ENCODE results near the gene ASH1L. TPM values are rescaled to one million over a fixed set of nuclear protein-coding genes. Genes with fewer than 3 reads are reported as not detected.
"Not testable (repeated sequence)": the region's sequence is repeated elsewhere in the genome, so short reads cannot be mapped to it uniquely, and the experiment has no call there.

Gene ASH1L
- total RNA-seq, 1 experiment from 2014 or later, result 30.5 TPM

- Histone ChIP-seq H3K27ac (ENCODE audit: low read depth, low read length) (no peak overlapping the region), H3K4me1 (ENCODE audit: control insufficient read depth in 1 of 2, insufficient read depth in 2 of 2, low read length in 2 of 2) (no peaks in the 10 kb centered on the region), H3K79me2 (ENCODE audit: insufficient read depth, low read length) (no peaks in the 10 kb centered on the region), H3K4me3 (replicated peaks in 1 of 2; ENCODE audit: low read depth in 1 of 2, low read length in 2 of 2) (no peak overlapping the region), H2AFZ (ENCODE audit: low read depth, low read length, poor library complexity, severe bottlenecking) (no peak overlapping the region), H3K27me3 (ENCODE audit: insufficient read depth, low read length) (no peaks in the 10 kb centered on the region), H3K9me3 (ENCODE audit: control insufficient read depth in 1 of 2, insufficient read depth in 1 of 2, low read depth in 1 of 2, low read length in 2 of 2) (peaks cover 0 to 4% of the 10 kb centered on the region in 2 experiments; a peak in 1 of 4 replicates), H3K36me3 (ENCODE audit: control insufficient read depth in 1 of 2, insufficient read depth in 2 of 2, low read length in 2 of 2) (peaks cover 2 to 28% of the 10 kb centered on the region in 2 experiments; a peak in 2 of 4 replicates), H3K4me2 (ENCODE audit: low read length) (no peak overlapping the region), H3K9me2 (ENCODE audit: insufficient read depth) (no peaks in the 10 kb centered on the region), H3K9ac (ENCODE audit: low read length) (no peak overlapping the region), H4K20me1 (ENCODE audit: insufficient read depth) (no peaks in the 10 kb centered on the region)
- POLR2A ChIA-PET, result interaction anchor here (0.9 kb wide), 1 partner anchor 8 kb away, joined by 4 read pairs; no protein-coding TSS in a partner anchor
- BruUV-seq (replicated peaks), result no TSS peak
- DNase-seq (ENCODE audit: low read depth, low spot score) (no peak), ATAC-seq (no peak)
- intact Hi-C loops (cut with micrococcal nuclease), result no loop called here
- CTCF ChIA-PET, result no interaction called here
- TF ChIP-seq CEBPB (IDR thresholded peaks at IDR 0.05; ENCODE audit: low read depth) (no peak), JUND (IDR thresholded peaks at IDR 0.05) (no peak), SRF (IDR thresholded peaks at IDR 0.05; ENCODE audit: low read depth) (no peak), CTCF (IDR thresholded peaks at IDR 0.05 in 2 of 3, conservative IDR thresholded peaks at IDR 0.05 in 1 of 3; ENCODE audit: borderline replicate concordance in 1 of 3, insufficient read depth in 1 of 3, low read depth in 2 of 3, low read length in 2 of 3) (no peak), EZH2 (IDR thresholded peaks at IDR 0.05) (no peak), SP1 (IDR thresholded peaks at IDR 0.05; ENCODE audit: low read depth) (no peak), EGR1 (IDR thresholded peaks at IDR 0.05; ENCODE audit: low read depth) (no peak), ELF1 (IDR thresholded peaks at IDR 0.05; ENCODE audit: borderline replicate concordance, low read depth) (no peak), ZNF274 (IDR thresholded peaks at IDR 0.05; ENCODE audit: low read depth, low read length) (no peak), TCF7L2 (IDR thresholded peaks at IDR 0.05; ENCODE audit: borderline replicate concordance, extremely low read depth, insufficient read depth, insufficient read length) (no peak), REST (IDR thresholded peaks at IDR 0.05; ENCODE audit: low read depth) (no peak), YY1 (IDR thresholded peaks at IDR 0.05; ENCODE audit: extremely low read depth, insufficient replicate concordance, low read depth, low read length) (no peak)
- RAD21 ChIA-PET (ENCODE audit: low non-redundant PET in 1 of 2, low total read pairs in 2 of 2, uncharacterized antibody in 2 of 2, unreplicated experiment in 2 of 2), result no interaction called here
These were observed 172.8 kb downstream of the ASH1L start for GRCh38 chr1:155389826-155390225.

GRCh38 chr1:155385836-155386235, 176.8 kb downstream of the ASH1L start:
- H3K27ac ChIP-seq (ENCODE audit: low read depth, low read length); H2AFZ ChIP-seq (ENCODE audit: low read depth, low read length, poor library complexity, severe bottlenecking); CTCF ChIA-PET; POLR2A ChIA-PET; H3K9me2 ChIP-seq (ENCODE audit: insufficient read depth); DNase-seq (ENCODE audit: low read depth, low spot score); BruUV-seq (replicated peaks); H3K79me2 ChIP-seq (ENCODE audit: insufficient read depth, low read length); H3K4me1 ChIP-seq (ENCODE audit: control insufficient read depth in 1 of 2, insufficient read depth in 2 of 2, low read length in 2 of 2); H3K9ac ChIP-seq (ENCODE audit: low read length); H3K36me3 ChIP-seq (ENCODE audit: control insufficient read depth in 1 of 2, insufficient read depth in 2 of 2, low read length in 2 of 2); ATAC-seq; H3K27me3 ChIP-seq (ENCODE audit: insufficient read depth, low read length); H3K4me3 ChIP-seq (replicated peaks in 1 of 2; ENCODE audit: low read depth in 1 of 2, low read length in 2 of 2); H3K4me2 ChIP-seq (ENCODE audit: low read length); RAD21 ChIA-PET (ENCODE audit: low non-redundant PET in 1 of 2, low total read pairs in 2 of 2, uncharacterized antibody in 2 of 2, unreplicated experiment in 2 of 2); intact Hi-C loops (cut with micrococcal nuclease); H4K20me1 ChIP-seq (ENCODE audit: insufficient read depth); H3K9me3 ChIP-seq (ENCODE audit: control insufficient read depth in 1 of 2, insufficient read depth in 1 of 2, low read depth in 1 of 2, low read length in 2 of 2): not testable (repeated sequence)

All from HCT116 (cell line).